A673 (cell line): ENCODE measurements around the gene UPF3A. TPM values are rescaled to one million over a fixed set of nuclear protein-coding genes. Genes with fewer than 3 reads are reported as not detected.

Experiments used
- BruUV-seq: library from RNA; stranded (reverse); fragments of 400-500 nt; replicated peaks from 2 replicates; lab custom pipeline; 2021; lab: Mats Ljungman, UMichigan
- CTCF ChIA-PET: fragments of 300-600 bp; sonication (Branson Sonifier 250); formaldehyde crosslinking; loops from one replicate; lab custom pipeline; 2022; ENCODE audit warnings: antibody characterized with exemption; lab: Charles Lee
- POLR2A ChIA-PET: fragments of 300-600 bp; sonication (Branson Sonifier 250); formaldehyde crosslinking; loops from one replicate; lab custom pipeline; 2022; ENCODE audit warnings: antibody characterized with exemption; ENCODE audit not compliant: low non-redundant PET; lab: Charles Lee
- DNase-seq: peaks from one replicate; pipeline ENCODE4 v3.0.0-alpha.2; 2015; ENCODE audit warnings: low spot score
- H3K27ac ChIP-seq: fragments of 200-600 bp; sonication (generic); 2 replicates; pipeline ENCODE4 v1.5.1; 2016; ENCODE audit warnings: mixed run types, low read depth, mild to moderate bottlenecking, mixed read lengths, antibody characterized with exemption, low read length; ENCODE audit not compliant: poor library complexity, severe bottlenecking
- H3K27me3 ChIP-seq: fragments of 200-600 bp; sonication (generic); replicated peaks from 2 replicates; pipeline ENCODE4 v1.6.1; 2017; ENCODE audit warnings: mixed run types, low read depth, mild to moderate bottlenecking, mixed read lengths, antibody characterized with exemption, low read length; ENCODE audit not compliant: insufficient read depth, poor library complexity
- H3K36me3 ChIP-seq: fragments of 200-600 bp; sonication (generic); 2 replicates; pipeline ENCODE4 v1.6.1; 2016; ENCODE audit warnings: mixed run types, mild to moderate bottlenecking, mixed read lengths, antibody characterized with exemption, low read length; ENCODE audit not compliant: insufficient read depth, poor library complexity, severe bottlenecking
- H3K4me1 ChIP-seq: fragments of 200-600 bp; sonication (generic); 2 replicates; pipeline ENCODE4 v1.6.1; 2017; ENCODE audit warnings: mixed run types, mild to moderate bottlenecking, mixed read lengths, antibody characterized with exemption, low read length; ENCODE audit not compliant: insufficient read depth, poor library complexity, severe bottlenecking
- H3K4me3 ChIP-seq: fragments of 200-600 bp; sonication (generic); 2 replicates; pipeline ENCODE4 v1.5.1; 2016; ENCODE audit warnings: low read depth, mixed run types, mild to moderate bottlenecking, mixed read lengths, low read length; ENCODE audit not compliant: poor library complexity, severe bottlenecking
- H3K9me3 ChIP-seq: fragments of 200-600 bp; sonication (generic); 2 replicates; pipeline ENCODE4 v1.6.1; 2016; ENCODE audit warnings: mixed run types, low read depth, mild to moderate bottlenecking, mixed read lengths, antibody characterized with exemption, low read length; ENCODE audit not compliant: poor library complexity, severe bottlenecking
- CTCF ChIP-seq: fragments of 300-800, 200-600 bp; sonication (generic); conservative IDR thresholded peaks from 2 replicates; pipeline ENCODE4 v1.5.1; 2017; ENCODE audit warnings: low read depth, mild to moderate bottlenecking, antibody characterized with exemption, low read length, moderate library complexity, mixed read lengths
- EZH2 ChIP-seq: fragments of 200-600 bp; sonication (generic); IDR thresholded peaks from 2 replicates; pipeline ENCODE4 v1.6.1; 2017; ENCODE audit warnings: borderline replicate concordance, low read depth, mild to moderate bottlenecking, mixed read lengths, antibody characterized with exemption, low read length; ENCODE audit not compliant: poor library complexity, severe bottlenecking
- intact Hi-C: fragments of 100-400 bp; cut with micrococcal nuclease; formaldehyde crosslinking; loops from one replicate; pipeline ENCODE4 v1.10.0; 2022; ENCODE audit not compliant: unreplicated experiment
- total RNA-seq: library from RNA; stranded (reverse); gene quantifications from 2 replicates; pipeline ENCODE4 v1.2.3, GENCODE V29; 2021

Gene UPF3A
- total RNA-seq, 1 experiment from 2014 or later: 32.0 TPM

- Histone ChIP-seq H3K36me3 (peaks cover 15% of the 10 kb centered on the region), H3K9me3 (no peaks in the 10 kb centered on the region), H3K27ac (no peak overlapping the region), H3K4me3 (no peak overlapping the region), H3K4me1 (peaks cover 17% of the 10 kb centered on the region), H3K27me3 (no peaks in the 10 kb centered on the region)
- no peak for DNase-seq
- ChIA-PET CTCF (no interaction called here), POLR2A (interaction anchor here (0.8 kb wide), 1 partner anchor 94 kb away, joined by 4 read pairs; no protein-coding TSS in a partner anchor)
- no TSS peak for BruUV-seq
- intact Hi-C loops: no loop called here
- TF ChIP-seq EZH2 (no peak), CTCF (no peak)
Measured at GRCh38 chr13:114279146-114279545, 2.3 kb upstream of the UPF3A start.

DNA sequence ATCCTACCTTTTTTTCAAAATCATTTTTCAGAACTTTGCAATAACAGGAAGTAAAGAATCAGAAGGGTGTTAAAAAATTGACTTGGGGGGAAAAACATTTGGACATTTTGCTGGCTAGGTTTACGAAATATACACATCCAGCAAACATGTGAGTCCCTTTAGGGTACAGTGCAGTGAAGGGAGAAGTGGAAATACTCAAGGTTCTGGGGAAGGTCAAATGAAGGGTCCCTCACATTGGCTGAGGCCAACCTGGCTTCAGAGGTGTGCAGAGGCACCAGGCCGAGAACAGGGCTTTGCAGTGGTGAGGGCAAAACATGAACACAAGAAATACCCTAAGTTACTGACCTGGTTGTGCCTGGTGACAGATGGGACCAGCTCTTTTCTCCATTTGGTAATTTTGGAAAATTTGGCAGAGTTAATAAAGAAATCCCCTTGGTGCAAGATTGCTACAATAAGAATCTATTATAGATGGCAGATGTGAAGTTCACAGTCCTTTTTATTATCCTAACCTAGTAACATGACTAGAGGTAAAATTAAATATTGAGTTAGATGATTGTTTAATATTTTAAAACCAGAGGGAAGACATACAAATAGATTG is 1.5 kb upstream of the UPF3A start:
- Histone ChIP-seq H3K27me3 (no peaks in the 10 kb centered on the region), H3K27ac (peak overlapping the region; percentile 100), H3K9me3 (no peaks in the 10 kb centered on the region), H3K4me3 (no peak overlapping the region), H3K36me3 (peaks cover 15% of the 10 kb centered on the region), H3K4me1 (peaks cover 17% of the 10 kb centered on the region)
- intact Hi-C loops: no loop called here
- no TSS peak for BruUV-seq
- TF ChIP-seq CTCF (no peak), EZH2 (no peak)
- ChIA-PET POLR2A (interaction anchor here (0.8 kb wide), 1 partner anchor 95 kb away, joined by 4 read pairs; no protein-coding TSS in a partner anchor), CTCF (no interaction called here)
- DNase-seq: no peak

- ChIA-PET CTCF (interaction anchor here (0.8 kb wide), 1 partner anchor 13 kb away, joined by 3 read pairs; no protein-coding TSS in a partner anchor), POLR2A (no interaction called here)
- BruUV-seq: no TSS peak
- TF ChIP-seq EZH2 (no peak), CTCF (no peak)
- DNase-seq: peak; percentile 92
- H3K27me3 ChIP-seq: no peaks in the 10 kb centered on the region
- H3K27ac ChIP-seq: peak overlapping the region; percentile 91
- H3K4me3 ChIP-seq: peak overlapping the region; percentile 64
- peaks cover 17% of the 10 kb centered on the region for H3K4me1 ChIP-seq
- no peaks in the 10 kb centered on the region for H3K9me3 ChIP-seq
- intact Hi-C loops: no loop called here
- peaks cover 15% of the 10 kb centered on the region for H3K36me3 ChIP-seq
Measured at GRCh38 chr13:114282041-114282670, 755 bp downstream of the UPF3A start.
